Gastrocnemius medialis (tissue), 4 donors: ENCODE data around the gene MYCN. TPM values are rescaled to one million over a fixed set of nuclear protein-coding genes. Genes with fewer than 3 reads are reported as not detected.
A peak's percentile ranks its signal among the peaks of the same experiment; 100 is the strongest.

ENCODE experiments used
- ATAC-seq, 2 donors: fragments of 150-250 bp; one replicate each; pipeline ENCODE4 v1.9.1; 2016
- DNase-seq, 2 donors: peaks; one replicate each; pipeline ENCODE4 v3.0.0-alpha.2; 2019
- H3K27ac ChIP-seq, 4 donors: fragments of 200-600 bp; sonication (generic); 1 replicate in 1 of 4; 2 replicates in 3 of 4; pipeline ENCODE4 v1.5.1; 2016 to 2018; ENCODE audit warnings: mild to moderate bottlenecking in 2 of 4, moderate library complexity in 1 of 4
- H3K27me3 ChIP-seq, 3 donors: fragments of 200-600 bp; sonication (generic) in 2 of 3; 1 replicate in 1 of 3; 2 replicates in 2 of 3; pipeline versions ENCODE4 v1.5.1 to v1.6.0; 2016 to 2019; ENCODE audit warnings: mild to moderate bottlenecking in 1 of 3, moderate library complexity in 1 of 3
- H3K36me3 ChIP-seq, 2 donors: fragments of 200-600 bp; sonication (generic) in 1 of 2; one replicate each; pipeline ENCODE4 v1.5.1; 2017 to 2018
- H3K4me1 ChIP-seq, 2 donors: fragments of 200-600 bp; sonication (generic) in 1 of 2; one replicate each; pipeline ENCODE4 v1.5.1; 2016 to 2017; ENCODE audit warnings: mild to moderate bottlenecking in 2 of 2
- H3K4me3 ChIP-seq, 4 donors: fragments of 200-600 bp; sonication (generic) in 3 of 4; 1 replicate in 1 of 4; 2 replicates in 3 of 4; pipeline ENCODE4 v1.5.1; 2016 to 2019; ENCODE audit warnings: mild to moderate bottlenecking in 2 of 4
- H3K9me3 ChIP-seq, 3 donors: fragments of 200-600 bp; sonication (generic) in 2 of 3; 1 replicate in 1 of 3; 2 replicates in 2 of 3; pipeline ENCODE4 v1.5.1; 2016 to 2019
- CTCF ChIP-seq, 5 experiments: fragments of 450-650 bp in 3 of 5; fragments of 200-600 bp in 2 of 5; sonication (generic) in 2 of 5; IDR thresholded peaks in 4 of 5; conservative IDR thresholded peaks in 1 of 5; 1 replicate in 4 of 5; 2 replicates in 1 of 5; pipeline ENCODE4 v1.5.1; 2016 to 2019; ENCODE audit warnings: antibody characterized with exemption in 5 of 5, mild to moderate bottlenecking in 3 of 5, moderate library complexity in 3 of 5
- POLR2A ChIP-seq, 2 donors: fragments of 450-650 bp; IDR thresholded peaks; one replicate each; pipeline ENCODE4 v1.6.1; 2017; ENCODE audit warnings: antibody characterized with exemption in 2 of 2, mild to moderate bottlenecking in 2 of 2, moderate library complexity in 2 of 2
- in situ Hi-C, 4 donors: fragments of 200-750 bp; cut with MboI; loops; one replicate each; pipeline versions ENCODE4 v1.15.0 to v1.8.0; 2017; ENCODE audit warnings: low sequenced_read_pairs in 4 of 4
- intact Hi-C: fragments of 100-400 bp; cut with DNase I; formaldehyde crosslinking; loops from one replicate; pipeline ENCODE4 v1.15.1; 2023; ENCODE audit warnings: low total_unique reads
- total RNA-seq, 4 donors: library from RNA; depleted of rRNA; stranded (reverse); fragments of >200 nt; gene quantifications; one replicate each; pipeline versions ENCODE4 v1.1.0 to v1.2.3, GENCODE V29; 2016

Gene MYCN
- total RNA-seq, 4 donors from 2014 or later: 0.17 to 0.25 TPM; not detected in 2

- intact Hi-C loops (loop anchor here (5.0 to 10.0 kb wide), 3 partner anchors 310 to 813 kb away; no protein-coding TSS in a partner anchor), in situ Hi-C loops (loop anchor here (25.0 kb wide), 6 partner anchors 307 to 818 kb away; no protein-coding TSS in a partner anchor)
- H3K4me3 ChIP-seq: peak overlapping the region in 1 of 4 donors; percentile 11
- no peaks in the 10 kb centered on the region for H3K9me3 ChIP-seq
- peaks cover 23 to 41% of the 10 kb centered on the region in 2 donors for H3K4me1 ChIP-seq
- H3K27me3 ChIP-seq: peaks cover 21 to 36% (median 27%) of the 10 kb centered on the region in 3 donors
- H3K27ac ChIP-seq: no peak overlapping the region
- TF ChIP-seq POLR2A (IDR thresholded peaks at IDR 0.05) (no peak), CTCF (IDR thresholded peaks at IDR 0.05 in 4 of 5, conservative IDR thresholded peaks at IDR 0.05 in 1 of 5) (no peak)
- ATAC-seq (no peak), DNase-seq (no peak)
- no peaks in the 10 kb centered on the region for H3K36me3 ChIP-seq
These were observed 4.1 kb downstream of the MYCN start for GRCh38 chr2:15944325-15945017.

GRCh38 chr2:15945909-15946705 is 5.8 kb downstream of the MYCN start:
- in situ Hi-C loops: loop anchor here (25.0 kb wide), 6 partner anchors 309 to 816 kb away; no protein-coding TSS in a partner anchor

GRCh38 chr2:15946983-15947382 is 6.6 kb downstream of the MYCN start:
- Histone ChIP-seq H3K9me3 (no peaks in the 10 kb centered on the region), H3K4me1 (peaks cover 16 to 17% of the 10 kb centered on the region in 2 donors), H3K4me3 (no peak overlapping the region), H3K36me3 (no peaks in the 10 kb centered on the region), H3K27me3 (peaks cover 7 to 13% (median 7%) of the 10 kb centered on the region in 3 donors), H3K27ac (no peak overlapping the region)
- in situ Hi-C loops (loop anchor here (25.0 kb wide), 6 partner anchors 310 to 815 kb away; no protein-coding TSS in a partner anchor), intact Hi-C loops (loop anchor here (10.0 kb wide), 1 partner anchor 312 kb away; no protein-coding TSS in a partner anchor)
- ATAC-seq (no peak), DNase-seq (no peak)
- TF ChIP-seq POLR2A (IDR thresholded peaks at IDR 0.05): no peak
- TF ChIP-seq CTCF (IDR thresholded peaks at IDR 0.05 in 4 of 5, conservative IDR thresholded peaks at IDR 0.05 in 1 of 5): no peak

More at GRCh38 chr2:15945909-15946705, 5.8 kb downstream of the MYCN start:
- TF ChIP-seq CTCF (IDR thresholded peaks at IDR 0.05 in 4 of 5, conservative IDR thresholded peaks at IDR 0.05 in 1 of 5): no peak
- TF ChIP-seq POLR2A (IDR thresholded peaks at IDR 0.05): no peak
- ATAC-seq (no peak), DNase-seq (no peak)
- H3K4me1 ChIP-seq: peaks cover 20 to 24% of the 10 kb centered on the region in 2 donors
- no peaks in the 10 kb centered on the region for H3K9me3 ChIP-seq
- H3K36me3 ChIP-seq: no peaks in the 10 kb centered on the region
- H3K4me3 ChIP-seq: no peak overlapping the region
- H3K27me3 ChIP-seq: peaks cover 13 to 22% (median 16%) of the 10 kb centered on the region in 3 donors
- H3K27ac ChIP-seq: no peak overlapping the region
- intact Hi-C loops: loop anchor here (10.0 kb wide), 1 partner anchor 311 kb away; no protein-coding TSS in a partner anchor

- Histone ChIP-seq H3K4me1 (peaks cover 13 to 17% of the 10 kb centered on the region in 2 donors), H3K27me3 (peaks cover 4 to 11% (median 5%) of the 10 kb centered on the region in 3 donors), H3K36me3 (no peaks in the 10 kb centered on the region), H3K4me3 (no peak overlapping the region), H3K27ac (no peak overlapping the region), H3K9me3 (no peaks in the 10 kb centered on the region)
- intact Hi-C loops (loop anchor here (10.0 kb wide), 1 partner anchor 313 kb away; no protein-coding TSS in a partner anchor), in situ Hi-C loops (loop anchor here (25.0 kb wide), 6 partner anchors 310 to 815 kb away; no protein-coding TSS in a partner anchor)
- ATAC-seq (no peak), DNase-seq (no peak)
- TF ChIP-seq POLR2A (IDR thresholded peaks at IDR 0.05) (no peak), CTCF (IDR thresholded peaks at IDR 0.05 in 4 of 5, conservative IDR thresholded peaks at IDR 0.05 in 1 of 5) (no peak)
These were observed 7.1 kb downstream of the MYCN start for GRCh38 chr2:15947431-15947830.
